GM12891 (cell line): Measurements from ENCODE around the gene EFNB1.

ENCODE experiments used
- POLR2A ChIP-seq: IDR thresholded peaks from 2 replicates; pipeline ENCODE4 v1.6.1; 2011; ENCODE audit warnings: low read depth, low read length, control low read depth
- TAF1 ChIP-seq: IDR thresholded peaks from 2 replicates; pipeline ENCODE4 v1.6.1; 2011; ENCODE audit warnings: low read depth, low read length, control low read depth

GRCh38 chrX:68865300-68865699, 36.5 kb downstream of the EFNB1 start:
- TF ChIP-seq POLR2A, result no peak
- no peak for TF ChIP-seq TAF1
